Neuronal stem cell (in vitro differentiated cells): ENCODE data around the gene ARIH1.

ENCODE experiments used
- DNase-seq: peaks from one replicate; pipeline ENCODE4 v3.0.0-alpha.2; 2013; ENCODE audit warnings: low spot score
- H2AFZ ChIP-seq: one replicate; pipeline ENCODE4 v1.6.1; 2013; ENCODE audit warnings: mild to moderate bottlenecking, low read length, inconsistent platforms
- H2AK5ac ChIP-seq: 2 replicates; pipeline ENCODE4 v1.6.1; 2013; ENCODE audit warnings: low read depth, mild to moderate bottlenecking, inconsistent platforms, low read length, moderate library complexity, mixed read lengths
- H2BK120ac ChIP-seq: 2 replicates; pipeline ENCODE4 v1.6.1; 2013; ENCODE audit warnings: low read depth, mild to moderate bottlenecking, inconsistent platforms, low read length, moderate library complexity, mixed read lengths
- H2BK12ac ChIP-seq: one replicate; pipeline ENCODE4 v1.6.1; 2013; ENCODE audit warnings: low read length, inconsistent platforms
- H2BK15ac ChIP-seq: 2 replicates; pipeline ENCODE4 v1.6.1; 2013; ENCODE audit warnings: mild to moderate bottlenecking, low read length, inconsistent platforms, mixed read lengths
- H2BK5ac ChIP-seq: one replicate; pipeline ENCODE4 v1.6.1; 2013; ENCODE audit warnings: inconsistent platforms, mild to moderate bottlenecking, low read length, moderate library complexity
- H3K14ac ChIP-seq: one replicate; pipeline ENCODE4 v1.6.1; 2013; ENCODE audit warnings: low read length, inconsistent platforms
- H3K18ac ChIP-seq: 2 replicates; pipeline ENCODE4 v1.6.1; 2013; ENCODE audit warnings: low read length, inconsistent platforms
- H3K23ac ChIP-seq: 2 replicates; pipeline ENCODE4 v1.6.1; 2013; ENCODE audit warnings: low read depth, mild to moderate bottlenecking, mixed read lengths, low read length, inconsistent platforms; ENCODE audit not compliant: poor library complexity
- H3K27ac ChIP-seq: replicated peaks from 3 replicates; pipeline ENCODE4 v1.5.1; 2013; ENCODE audit warnings: low read length, inconsistent platforms
- H3K27me3 ChIP-seq, 3 experiments: 2 replicates each; pipeline ENCODE4 v1.6.1; 2013; ENCODE audit warnings: low read length in 3 of 3, mild to moderate bottlenecking in 2 of 3, inconsistent platforms in 1 of 3, low read depth in 1 of 3, mixed read lengths in 1 of 3, moderate library complexity in 1 of 3; ENCODE audit not compliant: control insufficient read depth in 3 of 3, insufficient read depth in 3 of 3
- H3K36me3 ChIP-seq, 2 donors: replicated peaks in 1 of 2; 2 replicates each; pipeline ENCODE4 v1.6.1; 2013; ENCODE audit warnings: low read length in 2 of 2; ENCODE audit not compliant: control insufficient read depth in 2 of 2, insufficient read depth in 2 of 2
- H3K4ac ChIP-seq: 2 replicates; pipeline ENCODE4 v1.6.1; 2013; ENCODE audit warnings: inconsistent platforms, mild to moderate bottlenecking, low read length, moderate library complexity
- H3K4me1 ChIP-seq, 2 donors: 1 replicate in 1 of 2; 2 replicates in 1 of 2; pipeline ENCODE4 v1.6.1; 2013; ENCODE audit warnings: low read length in 2 of 2, low read depth in 1 of 2; ENCODE audit not compliant: control insufficient read depth in 2 of 2, insufficient read depth in 1 of 2
- H3K4me2 ChIP-seq: one replicate; pipeline ENCODE4 v1.6.1; 2013; ENCODE audit warnings: mild to moderate bottlenecking, low read length, inconsistent platforms; ENCODE audit not compliant: insufficient read depth, poor library complexity, severe bottlenecking
- H3K4me3 ChIP-seq, 2 donors: 2 replicates each; pipeline ENCODE4 v1.5.1; 2013; ENCODE audit warnings: low read length in 2 of 2, mild to moderate bottlenecking in 2 of 2, inconsistent platforms in 1 of 2, moderate library complexity in 1 of 2
- H3K79me1 ChIP-seq: one replicate; pipeline ENCODE4 v1.6.1; 2013; ENCODE audit warnings: low read depth, mild to moderate bottlenecking, inconsistent platforms, low read length, moderate library complexity
- H3K9ac ChIP-seq: one replicate; pipeline ENCODE4 v1.6.1; 2013; ENCODE audit warnings: mild to moderate bottlenecking, low read depth, low read length, inconsistent platforms; ENCODE audit not compliant: poor library complexity
- H3K9me3 ChIP-seq, 2 donors: replicated peaks in 1 of 2; 2 replicates each; pipeline versions ENCODE3 to v1.6.1; 2013; ENCODE audit warnings: low read length in 2 of 2, mild to moderate bottlenecking in 2 of 2, inconsistent platforms in 1 of 2, low read depth in 1 of 2, mixed read lengths in 1 of 2, moderate library complexity in 1 of 2; ENCODE audit not compliant: control insufficient read depth in 2 of 2, insufficient read depth in 1 of 2
- H4K8ac ChIP-seq: one replicate; pipeline ENCODE4 v1.6.1; 2013; ENCODE audit warnings: low read depth, mild to moderate bottlenecking, inconsistent platforms, low read length, moderate library complexity
- H4K91ac ChIP-seq: one replicate; pipeline ENCODE4 v1.6.1; 2013; ENCODE audit warnings: low read length, low read depth, mild to moderate bottlenecking, inconsistent platforms; ENCODE audit not compliant: poor library complexity
- WGBS, 2 donors: extraction: QIAGEN DNeasy Blood & Tissue Kit; methylation state at CpG; one replicate each; pipeline ENCODE4 v1.1.7; 2013; ENCODE audit warnings: missing lambda C conversion rate in 2 of 2, mixed read lengths in 1 of 2; ENCODE audit not compliant: insufficient read length in 2 of 2, insufficient replicate concordance in 1 of 2; ENCODE audit errors: extremely low coverage in 2 of 2; 5-methylcytosine and 5-hydroxymethylcytosine counted together

Gene ARIH1

GRCh38 chr15:72503147-72503546 is 29.0 kb downstream of the ARIH1 start:
- Histone ChIP-seq H4K8ac (no peak overlapping the region), H2BK5ac (no peak overlapping the region), H3K79me1 (peaks cover 9% of the 10 kb centered on the region), H2BK120ac (no peak overlapping the region), H2AFZ (no peak overlapping the region), H3K36me3 (peaks cover 0 to 61% of the 10 kb centered on the region in 2 donors), H2AK5ac (no peak overlapping the region), H3K4ac (no peak overlapping the region), H3K27me3 (no peaks in the 10 kb centered on the region), H3K18ac (no peak overlapping the region), H2BK12ac (no peak overlapping the region), H2BK15ac (no peak overlapping the region), H3K14ac (no peak overlapping the region), H3K9me3 (peaks cover 0 to 3% of the 10 kb centered on the region in 2 donors), H3K4me3 (no peak overlapping the region), H3K27ac (no peak overlapping the region), H3K9ac (no peak overlapping the region), H3K23ac (no peak overlapping the region), H4K91ac (no peak overlapping the region), H3K4me1 (no peaks in the 10 kb centered on the region), H3K4me2 (no peak overlapping the region)
- WGBS, 2 donors, result 100% methylated on average over 1 of the region's 1 CpG
- DNase-seq, result no peak

- Histone ChIP-seq H3K4ac (no peak overlapping the region), H2BK12ac (no peak overlapping the region), H4K91ac (no peak overlapping the region), H3K27ac (no peak overlapping the region), H3K4me3 (no peak overlapping the region), H3K9me3 (no peaks in the 10 kb centered on the region), H2BK120ac (no peak overlapping the region), H3K9ac (no peak overlapping the region), H3K36me3 (peaks cover 0 to 25% of the 10 kb centered on the region in 2 donors), H4K8ac (no peak overlapping the region), H3K4me2 (no peak overlapping the region), H3K79me1 (peaks cover 9% of the 10 kb centered on the region), H2BK5ac (no peak overlapping the region), H3K4me1 (no peaks in the 10 kb centered on the region), H2AK5ac (no peak overlapping the region), H2BK15ac (no peak overlapping the region), H3K23ac (no peak overlapping the region), H2AFZ (no peak overlapping the region), H3K18ac (no peak overlapping the region), H3K14ac (no peak overlapping the region), H3K27me3 (no peaks in the 10 kb centered on the region)
- no CpG with 5 or more reads among the region's 1 CpG for WGBS, 2 donors
- no peak for DNase-seq
Observed at GRCh38 chr15:72507402-72508092, 33.4 kb downstream of the ARIH1 start.

GRCh38 chr15:72509484-72509883 is 35.4 kb downstream of the ARIH1 start:
- Histone ChIP-seq H2BK12ac (no peak overlapping the region), H3K18ac (no peak overlapping the region), H2AFZ (no peak overlapping the region), H3K9me3 (no peaks in the 10 kb centered on the region), H3K23ac (no peak overlapping the region), H2BK15ac (no peak overlapping the region), H3K4me2 (no peak overlapping the region), H3K79me1 (peaks cover 7% of the 10 kb centered on the region), H3K9ac (no peak overlapping the region), H4K91ac (no peak overlapping the region), H3K36me3 (peaks cover 0 to 16% of the 10 kb centered on the region in 2 donors), H3K4me3 (no peak overlapping the region), H3K27ac (no peak overlapping the region), H2AK5ac (no peak overlapping the region), H2BK120ac (no peak overlapping the region), H2BK5ac (no peak overlapping the region), H3K27me3 (no peaks in the 10 kb centered on the region), H3K4me1 (no peaks in the 10 kb centered on the region), H4K8ac (no peak overlapping the region), H3K14ac (no peak overlapping the region), H3K4ac (no peak overlapping the region)
- no peak for DNase-seq
- WGBS, 2 donors, result no CpG with 5 or more reads among the region's 4 CpGs

- H4K91ac ChIP-seq, result no peak overlapping the region
- H3K4me1 ChIP-seq, result no peaks in the 10 kb centered on the region
- no CpG with 5 or more reads among the region's 4 CpGs for WGBS, 2 donors
- no peak overlapping the region for H2AK5ac ChIP-seq
- no peak overlapping the region for H4K8ac ChIP-seq
- no peak overlapping the region for H2BK5ac ChIP-seq
- H3K18ac ChIP-seq, result no peak overlapping the region
- no peak overlapping the region for H3K23ac ChIP-seq
- no peak overlapping the region for H3K14ac ChIP-seq
- no peak overlapping the region for H3K9ac ChIP-seq
- no peak overlapping the region for H3K4ac ChIP-seq
- no peak overlapping the region for H2BK120ac ChIP-seq
- no peak overlapping the region for H3K4me2 ChIP-seq
- H3K4me3 ChIP-seq, result no peak overlapping the region
- DNase-seq, result no peak
- H2BK12ac ChIP-seq, result no peak overlapping the region
- no peak overlapping the region for H2BK15ac ChIP-seq
- peaks cover 3% of the 10 kb centered on the region for H3K79me1 ChIP-seq
- H3K27ac ChIP-seq, result no peak overlapping the region
- H3K27me3 ChIP-seq, result no peaks in the 10 kb centered on the region
- H2AFZ ChIP-seq, result no peak overlapping the region
- H3K9me3 ChIP-seq, result no peaks in the 10 kb centered on the region
- H3K36me3 ChIP-seq, result peaks cover 0 to 5% of the 10 kb centered on the region in 2 donors
Observed at GRCh38 chr15:72511536-72511935, 37.4 kb downstream of the ARIH1 start.
